Measurements from ENCODE around the gene HNRNPUL1.
A peak's percentile ranks its signal among the peaks of the same experiment; 100 is the strongest.
"Not testable (repeated sequence)": the region's sequence is repeated elsewhere in the genome, so short reads cannot be mapped to it uniquely, and the experiment has no call there.

The HNRNPUL1 gene

GRCh38 chr19:41334793-41335192, 70.6 kb downstream of the HNRNPUL1 start:
- H3K4me2 ChIP-seq (ENCODE audit: low read length): no peak overlapping the region
- no peaks in the 10 kb centered on the region for H3K36me3 ChIP-seq (ENCODE audit: control insufficient read depth, insufficient read depth, low read length)
- no peaks in the 10 kb centered on the region for H3K27me3 ChIP-seq (ENCODE audit: control insufficient read depth, insufficient read depth, low read length)
- no peak for TF ChIP-seq CTCF (IDR thresholded peaks at IDR 0.05)
- no peak overlapping the region for H3K4me3 ChIP-seq (ENCODE audit: low read depth, low read length)
- H3K9ac ChIP-seq: no peak overlapping the region
- no peak overlapping the region for H2AFZ ChIP-seq
- H3K4me1 ChIP-seq: no peaks in the 10 kb centered on the region
- H3K79me2 ChIP-seq: no peaks in the 10 kb centered on the region
- peak overlapping the region; percentile 6 for H3K27ac ChIP-seq
- no peaks in the 10 kb centered on the region for H3K9me3 ChIP-seq (ENCODE audit: control insufficient read depth, low read length)

GRCh38 chr19:41335467-41335866, 71.3 kb downstream of the HNRNPUL1 start:
- no peak overlapping the region for H3K4me3 ChIP-seq (ENCODE audit: low read depth, low read length)
- H3K4me1 ChIP-seq: no peaks in the 10 kb centered on the region
- H3K36me3 ChIP-seq (ENCODE audit: control insufficient read depth, insufficient read depth, low read length): no peaks in the 10 kb centered on the region

GRCh38 chr19:41339936-41340335, 75.8 kb downstream of the HNRNPUL1 start:
- H3K27ac ChIP-seq: no peak overlapping the region
- H3K9ac ChIP-seq: no peak overlapping the region
- no peak for TF ChIP-seq CTCF (IDR thresholded peaks at IDR 0.05)
- H3K9me3 ChIP-seq (ENCODE audit: control insufficient read depth, low read length): no peaks in the 10 kb centered on the region
- H3K4me1 ChIP-seq: no peaks in the 10 kb centered on the region
- H2AFZ ChIP-seq: no peak overlapping the region
- H3K36me3 ChIP-seq (ENCODE audit: control insufficient read depth, insufficient read depth, low read length): no peaks in the 10 kb centered on the region
- no peak overlapping the region for H3K4me2 ChIP-seq (ENCODE audit: low read length)
- H3K79me2 ChIP-seq: no peaks in the 10 kb centered on the region
- H3K4me3 ChIP-seq (ENCODE audit: low read depth, low read length): no peak overlapping the region
- no peaks in the 10 kb centered on the region for H3K27me3 ChIP-seq (ENCODE audit: control insufficient read depth, insufficient read depth, low read length)

More at GRCh38 chr19:41335467-41335866, 71.3 kb downstream of the HNRNPUL1 start:
- H2AFZ ChIP-seq: no peak overlapping the region
- H3K27ac ChIP-seq: no peak overlapping the region
- H3K79me2 ChIP-seq: no peaks in the 10 kb centered on the region
- no peaks in the 10 kb centered on the region for H3K9me3 ChIP-seq (ENCODE audit: control insufficient read depth, low read length)
- H3K9ac ChIP-seq: no peak overlapping the region
- no peaks in the 10 kb centered on the region for H3K27me3 ChIP-seq (ENCODE audit: control insufficient read depth, insufficient read depth, low read length)
- no peak overlapping the region for H3K4me2 ChIP-seq (ENCODE audit: low read length)
- TF ChIP-seq CTCF (IDR thresholded peaks at IDR 0.05): no peak

- no peaks in the 10 kb centered on the region for H3K9me3 ChIP-seq (ENCODE audit: control insufficient read depth, low read length)
- no peak overlapping the region for H3K27ac ChIP-seq
- H3K36me3 ChIP-seq (ENCODE audit: control insufficient read depth, insufficient read depth, low read length): no peaks in the 10 kb centered on the region
- H3K9ac ChIP-seq: no peak overlapping the region
- H3K4me2 ChIP-seq (ENCODE audit: low read length): no peak overlapping the region
- TF ChIP-seq CTCF (IDR thresholded peaks at IDR 0.05): peak; percentile 77
- H3K27me3 ChIP-seq (ENCODE audit: control insufficient read depth, insufficient read depth, low read length): no peaks in the 10 kb centered on the region
- H2AFZ ChIP-seq: peak overlapping the region; percentile 56
- no peak overlapping the region for H3K4me3 ChIP-seq (ENCODE audit: low read depth, low read length)
- no peaks in the 10 kb centered on the region for H3K4me1 ChIP-seq
- H3K79me2 ChIP-seq: no peaks in the 10 kb centered on the region
These were observed 77.7 kb downstream of the HNRNPUL1 start for GRCh38 chr19:41341669-41342490.

- H3K79me2 ChIP-seq: no peaks in the 10 kb centered on the region
- H3K27ac ChIP-seq: no peak overlapping the region
- no peak overlapping the region for H2AFZ ChIP-seq
- no peak overlapping the region for H3K9ac ChIP-seq
- H3K9me3 ChIP-seq (ENCODE audit: control insufficient read depth, low read length): no peaks in the 10 kb centered on the region
- H3K4me2 ChIP-seq (ENCODE audit: low read length): no peak overlapping the region
- no peaks in the 10 kb centered on the region for H3K36me3 ChIP-seq (ENCODE audit: control insufficient read depth, insufficient read depth, low read length)
- H3K4me1 ChIP-seq: no peaks in the 10 kb centered on the region
- no peak overlapping the region for H3K4me3 ChIP-seq (ENCODE audit: low read depth, low read length)
- no peaks in the 10 kb centered on the region for H3K27me3 ChIP-seq (ENCODE audit: control insufficient read depth, insufficient read depth, low read length)
- TF ChIP-seq CTCF (IDR thresholded peaks at IDR 0.05): no peak
These were observed 80.0 kb downstream of the HNRNPUL1 start for GRCh38 chr19:41344162-41344561.

- H3K36me3 ChIP-seq (ENCODE audit: control insufficient read depth, insufficient read depth, low read length); H3K4me2 ChIP-seq (ENCODE audit: low read length); H3K79me2 ChIP-seq; H3K4me3 ChIP-seq (ENCODE audit: low read depth, low read length); H3K9me3 ChIP-seq (ENCODE audit: control insufficient read depth, low read length); H2AFZ ChIP-seq; H3K27ac ChIP-seq; H3K9ac ChIP-seq; H3K27me3 ChIP-seq (ENCODE audit: control insufficient read depth, insufficient read depth, low read length); H3K4me1 ChIP-seq: not testable (repeated sequence)
These were observed 82.7 kb downstream of the HNRNPUL1 start for GRCh38 chr19:41346916-41347315.
